ENCODE measurements around the gene ZMYND8.

The ZMYND8 gene

DNA sequence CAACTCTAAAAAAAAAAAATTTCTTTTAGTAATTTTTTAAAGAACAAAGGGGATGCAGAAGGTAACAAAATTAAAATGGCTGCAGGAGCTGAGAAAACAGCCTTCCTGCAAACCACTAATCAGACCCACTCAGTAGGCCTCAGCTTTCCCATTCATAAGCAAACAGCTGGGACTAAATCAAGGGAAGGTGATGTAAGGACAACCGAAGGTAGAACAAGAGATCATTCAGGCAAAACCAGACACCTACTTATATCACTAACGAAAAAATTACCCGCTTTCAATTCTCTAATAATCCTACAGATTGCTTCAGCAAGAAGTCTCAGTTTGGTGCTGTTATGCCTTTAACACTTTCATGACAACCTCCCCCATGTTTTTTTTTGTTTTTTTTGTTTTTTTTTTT lies 124.0 kb downstream of the ZMYND8 start:
- TF ChIP-seq, protein P1, sequence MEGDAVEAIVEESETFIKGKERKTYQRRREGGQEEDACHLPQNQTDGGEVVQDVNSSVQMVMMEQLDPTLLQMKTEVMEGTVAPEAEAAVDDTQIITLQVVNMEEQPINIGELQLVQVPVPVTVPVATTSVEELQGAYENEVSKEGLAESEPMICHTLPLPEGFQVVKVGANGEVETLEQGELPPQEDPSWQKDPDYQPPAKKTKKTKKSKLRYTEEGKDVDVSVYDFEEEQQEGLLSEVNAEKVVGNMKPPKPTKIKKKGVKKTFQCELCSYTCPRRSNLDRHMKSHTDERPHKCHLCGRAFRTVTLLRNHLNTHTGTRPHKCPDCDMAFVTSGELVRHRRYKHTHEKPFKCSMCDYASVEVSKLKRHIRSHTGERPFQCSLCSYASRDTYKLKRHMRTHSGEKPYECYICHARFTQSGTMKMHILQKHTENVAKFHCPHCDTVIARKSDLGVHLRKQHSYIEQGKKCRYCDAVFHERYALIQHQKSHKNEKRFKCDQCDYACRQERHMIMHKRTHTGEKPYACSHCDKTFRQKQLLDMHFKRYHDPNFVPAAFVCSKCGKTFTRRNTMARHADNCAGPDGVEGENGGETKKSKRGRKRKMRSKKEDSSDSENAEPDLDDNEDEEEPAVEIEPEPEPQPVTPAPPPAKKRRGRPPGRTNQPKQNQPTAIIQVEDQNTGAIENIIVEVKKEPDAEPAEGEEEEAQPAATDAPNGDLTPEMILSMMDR (IDR thresholded peaks at IDR 0.05; ENCODE audit: low read depth, low read length): no peak
- DNase-seq (ENCODE audit: extremely low read depth, low read depth): no peak

DNA sequence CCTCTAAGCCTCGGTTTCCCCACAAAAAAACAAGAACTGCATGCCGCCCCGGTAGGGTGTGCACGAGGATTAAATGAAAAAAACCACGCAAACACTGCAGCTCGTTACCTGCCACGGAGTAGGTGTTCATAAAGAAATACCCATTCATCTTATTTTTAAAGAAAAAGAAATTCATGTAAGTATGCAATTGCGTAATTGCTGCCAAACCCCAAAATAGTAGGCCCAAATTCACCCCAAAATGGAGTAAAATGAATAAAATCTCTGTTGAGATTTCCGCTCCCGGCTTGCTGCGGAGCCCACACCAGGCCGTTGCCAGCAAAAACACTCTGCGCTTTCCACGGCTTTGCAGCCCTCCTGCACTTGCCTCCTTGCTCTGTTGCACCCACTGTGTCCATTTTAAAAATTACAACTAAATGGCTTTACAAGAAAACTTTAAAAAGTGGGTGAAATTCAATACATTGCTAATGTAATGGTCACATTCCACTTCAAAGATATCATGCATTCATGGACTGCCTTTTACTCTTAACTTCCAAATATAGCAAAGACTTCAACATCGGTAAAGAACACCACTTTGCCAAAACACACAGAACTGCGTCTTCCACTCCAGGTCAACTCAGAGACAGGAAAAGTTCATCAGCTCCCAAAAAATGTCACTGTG lies 125.0 kb downstream of the ZMYND8 start:
- DNase-seq (ENCODE audit: extremely low read depth, low read depth): peak; percentile 16

GRCh38 chr20:47230811-47231256 lies 125.7 kb downstream of the ZMYND8 start:
- no peak for DNase-seq (ENCODE audit: extremely low read depth, low read depth)
- TF ChIP-seq, protein P1 (IDR thresholded peaks at IDR 0.05; ENCODE audit: low read depth, low read length): no peak

More for the DNA sequence above, 125.0 kb downstream of the ZMYND8 start:
- TF ChIP-seq, protein P1 (IDR thresholded peaks at IDR 0.05; ENCODE audit: low read depth, low read length): no peak

GRCh38 chr20:47228654-47229053 lies 127.8 kb downstream of the ZMYND8 start:
- TF ChIP-seq, protein P1 (IDR thresholded peaks at IDR 0.05; ENCODE audit: low read depth, low read length): no peak
- no peak for DNase-seq (ENCODE audit: extremely low read depth, low read depth)

DNA sequence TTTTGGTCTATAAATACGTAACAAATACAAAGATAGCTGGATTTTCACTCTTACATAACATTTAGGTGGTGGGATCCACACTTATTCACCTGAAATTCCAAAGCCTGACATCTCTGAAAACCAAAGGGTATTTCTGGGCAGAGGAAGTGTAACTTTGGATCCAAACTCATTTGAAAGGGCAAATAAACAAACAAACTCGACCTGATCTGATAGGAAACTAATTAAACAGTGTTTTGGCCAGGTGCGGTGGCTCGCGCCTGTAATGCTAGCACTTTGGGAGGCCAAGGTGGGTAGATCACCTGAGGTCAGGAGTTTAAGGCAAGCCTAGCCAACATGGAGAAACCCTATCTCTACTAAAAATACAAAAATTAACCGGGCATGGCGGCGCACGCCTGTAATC lies 128.9 kb downstream of the ZMYND8 start:
- TF ChIP-seq, protein P1 (IDR thresholded peaks at IDR 0.05; ENCODE audit: low read depth, low read length): no peak
- DNase-seq (ENCODE audit: extremely low read depth, low read depth): no peak

DNA sequence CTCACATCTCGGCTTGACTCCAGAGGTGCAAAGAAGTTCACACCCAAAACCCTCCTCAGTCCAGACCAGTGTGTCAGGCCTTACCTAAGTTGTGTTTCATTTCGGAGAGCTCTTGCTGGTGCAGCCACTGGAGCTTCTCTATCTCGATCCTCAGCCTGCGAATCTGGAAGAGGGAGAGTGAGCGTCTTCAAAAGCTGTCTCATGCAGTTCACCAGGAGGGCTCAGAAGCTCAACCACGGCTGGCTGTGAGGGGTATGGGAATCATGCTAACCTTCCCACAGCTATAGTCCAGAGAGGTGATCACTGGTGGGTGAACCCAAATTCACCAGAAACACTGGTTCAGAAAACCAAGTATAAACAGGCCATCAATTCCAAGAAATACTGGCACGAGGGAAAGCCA lies 129.4 kb downstream of the ZMYND8 start:
- TF ChIP-seq, protein P1 (IDR thresholded peaks at IDR 0.05; ENCODE audit: low read depth, low read length): no peak
- no peak for DNase-seq (ENCODE audit: extremely low read depth, low read depth)

GRCh38 chr20:47225458-47225857 lies 131.0 kb downstream of the ZMYND8 start:
- DNase-seq (ENCODE audit: extremely low read depth, low read depth): no peak
- TF ChIP-seq, protein P1 (IDR thresholded peaks at IDR 0.05; ENCODE audit: low read depth, low read length): no peak
